ENCODE data around the gene COL1A1. TPM values are rescaled to one million over a fixed set of nuclear protein-coding genes. Genes with fewer than 3 reads are reported as not detected.

COL1A1 gene
- total and polyA plus RNA-seq, 2 of the 13 experiments (the other 11 are each of a cell fraction or from before 2014, with no cell fraction given) = 0.05 TPM; not detected in 1

DNA sequence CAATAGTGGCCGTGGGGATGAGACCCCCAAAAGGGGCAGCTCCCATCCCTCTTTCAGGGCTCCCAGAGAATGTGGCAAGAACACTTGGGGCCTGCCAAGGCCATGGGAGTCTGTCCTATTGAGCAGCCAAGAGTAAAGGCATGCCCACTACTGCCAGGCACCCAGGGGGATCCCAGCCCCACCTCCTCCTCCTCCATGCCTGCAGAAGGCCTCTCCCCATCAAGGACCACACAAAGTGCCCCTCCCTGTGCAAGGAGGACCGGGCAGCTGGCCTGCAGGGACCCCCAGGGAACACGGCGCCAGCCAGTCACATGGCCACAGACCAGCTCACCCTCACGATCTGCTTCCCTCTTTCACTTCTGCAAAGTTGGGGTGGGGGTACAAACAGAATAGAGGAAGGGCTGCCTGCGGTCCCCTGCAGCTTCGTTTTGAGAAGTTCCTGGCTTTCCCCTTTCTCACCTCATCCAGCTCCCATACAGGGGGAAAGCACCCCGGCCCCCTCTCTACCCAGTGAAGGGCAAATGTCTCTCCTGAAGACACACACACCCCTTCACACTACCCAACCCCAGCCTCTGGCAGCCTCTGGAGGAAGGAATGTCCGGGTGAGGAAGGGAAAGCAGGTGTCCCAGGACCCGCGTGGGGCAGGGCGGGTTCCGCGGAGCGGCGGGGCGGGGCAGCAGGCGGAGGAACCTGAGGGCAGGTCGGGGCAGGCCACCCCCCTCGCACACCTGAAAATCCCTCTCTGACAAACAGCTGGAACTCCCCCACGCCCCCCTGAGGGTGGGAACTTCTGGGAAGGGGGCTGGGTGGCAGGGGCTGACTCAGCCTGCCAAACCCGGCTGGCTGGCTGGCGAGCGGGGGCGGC lies 53.0 kb downstream of the COL1A1 start (continued):
- TF ChIP-seq, protein P1, sequence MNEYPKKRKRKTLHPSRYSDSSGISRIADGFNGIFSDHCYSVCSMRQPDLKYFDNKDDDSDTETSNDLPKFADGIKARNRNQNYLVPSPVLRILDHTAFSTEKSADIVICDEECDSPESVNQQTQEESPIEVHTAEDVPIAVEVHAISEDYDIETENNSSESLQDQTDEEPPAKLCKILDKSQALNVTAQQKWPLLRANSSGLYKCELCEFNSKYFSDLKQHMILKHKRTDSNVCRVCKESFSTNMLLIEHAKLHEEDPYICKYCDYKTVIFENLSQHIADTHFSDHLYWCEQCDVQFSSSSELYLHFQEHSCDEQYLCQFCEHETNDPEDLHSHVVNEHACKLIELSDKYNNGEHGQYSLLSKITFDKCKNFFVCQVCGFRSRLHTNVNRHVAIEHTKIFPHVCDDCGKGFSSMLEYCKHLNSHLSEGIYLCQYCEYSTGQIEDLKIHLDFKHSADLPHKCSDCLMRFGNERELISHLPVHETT (CRISPR knock-in tag; conservative IDR thresholded peaks at IDR 0.05) = no peak
- TF ChIP-seq STAG1 (CRISPR knock-in tag; IDR thresholded peaks at IDR 0.05) (0 out of 2 replicates have a peak, but pooled peaks have one; percentile 24), NFIB (CRISPR knock-in tag; IDR thresholded peaks at IDR 0.05; ENCODE audit: borderline replicate concordance) (no peak; the same call in 1 of the 2 replicates), TEAD3 (CRISPR knock-in tag; optimal IDR thresholded peaks at IDR 0.05; ENCODE audit: borderline replicate concordance) (peak; percentile 96), MIXL1 (CRISPR knock-in tag; IDR thresholded peaks at IDR 0.05) (no peak), ZNF883 (CRISPR knock-in tag; IDR thresholded peaks at IDR 0.05; ENCODE audit: not compliant biosample characterization) (peak; percentile 45), ZSCAN25 (CRISPR knock-in tag; IDR thresholded peaks at IDR 0.05) (no peak; the same call in 1 of the 2 replicates), MAFG (CRISPR knock-in tag; IDR thresholded peaks at IDR 0.05) (no peak), GABPB1 (CRISPR knock-in tag; IDR thresholded peaks at IDR 0.05) (no peak; the same call in 1 of the 2 replicates), ZNF24 (IDR thresholded peaks at IDR 0.05) (no peak)
- TF ChIP-seq, protein P2, sequence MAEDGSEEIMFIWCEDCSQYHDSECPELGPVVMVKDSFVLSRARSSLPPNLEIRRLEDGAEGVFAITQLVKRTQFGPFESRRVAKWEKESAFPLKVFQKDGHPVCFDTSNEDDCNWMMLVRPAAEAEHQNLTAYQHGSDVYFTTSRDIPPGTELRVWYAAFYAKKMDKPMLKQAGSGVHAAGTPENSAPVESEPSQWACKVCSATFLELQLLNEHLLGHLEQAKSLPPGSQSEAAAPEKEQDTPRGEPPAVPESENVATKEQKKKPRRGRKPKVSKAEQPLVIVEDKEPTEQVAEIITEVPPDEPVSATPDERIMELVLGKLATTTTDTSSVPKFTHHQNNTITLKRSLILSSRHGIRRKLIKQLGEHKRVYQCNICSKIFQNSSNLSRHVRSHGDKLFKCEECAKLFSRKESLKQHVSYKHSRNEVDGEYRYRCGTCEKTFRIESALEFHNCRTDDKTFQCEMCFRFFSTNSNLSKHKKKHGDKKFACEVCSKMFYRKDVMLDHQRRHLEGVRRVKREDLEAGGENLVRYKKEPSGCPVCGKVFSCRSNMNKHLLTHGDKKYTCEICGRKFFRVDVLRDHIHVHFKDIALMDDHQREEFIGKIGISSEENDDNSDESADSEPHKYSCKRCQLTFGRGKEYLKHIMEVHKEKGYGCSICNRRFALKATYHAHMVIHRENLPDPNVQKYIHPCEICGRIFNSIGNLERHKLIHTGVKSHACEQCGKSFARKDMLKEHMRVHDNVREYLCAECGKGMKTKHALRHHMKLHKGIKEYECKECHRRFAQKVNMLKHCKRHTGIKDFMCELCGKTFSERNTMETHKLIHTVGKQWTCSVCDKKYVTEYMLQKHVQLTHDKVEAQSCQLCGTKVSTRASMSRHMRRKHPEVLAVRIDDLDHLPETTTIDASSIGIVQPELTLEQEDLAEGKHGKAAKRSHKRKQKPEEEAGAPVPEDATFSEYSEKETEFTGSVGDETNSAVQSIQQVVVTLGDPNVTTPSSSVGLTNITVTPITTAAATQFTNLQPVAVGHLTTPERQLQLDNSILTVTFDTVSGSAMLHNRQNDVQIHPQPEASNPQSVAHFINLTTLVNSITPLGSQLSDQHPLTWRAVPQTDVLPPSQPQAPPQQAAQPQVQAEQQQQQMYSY (CRISPR knock-in tag; IDR thresholded peaks at IDR 0.05) = no peak
- TF ChIP-seq, protein P3, sequence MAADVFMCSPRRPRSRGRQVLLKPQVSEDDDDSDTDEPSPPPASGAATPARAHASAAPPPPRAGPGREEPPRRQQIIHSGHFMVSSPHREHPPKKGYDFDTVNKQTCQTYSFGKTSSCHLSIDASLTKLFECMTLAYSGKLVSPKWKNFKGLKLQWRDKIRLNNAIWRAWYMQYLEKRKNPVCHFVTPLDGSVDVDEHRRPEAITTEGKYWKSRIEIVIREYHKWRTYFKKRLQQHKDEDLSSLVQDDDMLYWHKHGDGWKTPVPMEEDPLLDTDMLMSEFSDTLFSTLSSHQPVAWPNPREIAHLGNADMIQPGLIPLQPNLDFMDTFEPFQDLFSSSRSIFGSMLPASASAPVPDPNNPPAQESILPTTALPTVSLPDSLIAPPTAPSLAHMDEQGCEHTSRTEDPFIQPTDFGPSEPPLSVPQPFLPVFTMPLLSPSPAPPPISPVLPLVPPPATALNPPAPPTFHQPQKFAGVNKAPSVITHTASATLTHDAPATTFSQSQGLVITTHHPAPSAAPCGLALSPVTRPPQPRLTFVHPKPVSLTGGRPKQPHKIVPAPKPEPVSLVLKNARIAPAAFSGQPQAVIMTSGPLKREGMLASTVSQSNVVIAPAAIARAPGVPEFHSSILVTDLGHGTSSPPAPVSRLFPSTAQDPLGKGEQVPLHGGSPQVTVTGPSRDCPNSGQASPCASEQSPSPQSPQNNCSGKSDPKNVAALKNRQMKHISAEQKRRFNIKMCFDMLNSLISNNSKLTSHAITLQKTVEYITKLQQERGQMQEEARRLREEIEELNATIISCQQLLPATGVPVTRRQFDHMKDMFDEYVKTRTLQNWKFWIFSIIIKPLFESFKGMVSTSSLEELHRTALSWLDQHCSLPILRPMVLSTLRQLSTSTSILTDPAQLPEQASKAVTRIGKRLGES (CRISPR knock-in tag; IDR thresholded peaks at IDR 0.05; ENCODE audit: borderline replicate concordance) = no peak
- TF ChIP-seq, protein P4, sequence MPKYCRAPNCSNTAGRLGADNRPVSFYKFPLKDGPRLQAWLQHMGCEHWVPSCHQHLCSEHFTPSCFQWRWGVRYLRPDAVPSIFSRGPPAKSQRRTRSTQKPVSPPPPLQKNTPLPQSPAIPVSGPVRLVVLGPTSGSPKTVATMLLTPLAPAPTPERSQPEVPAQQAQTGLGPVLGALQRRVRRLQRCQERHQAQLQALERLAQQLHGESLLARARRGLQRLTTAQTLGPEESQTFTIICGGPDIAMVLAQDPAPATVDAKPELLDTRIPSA (CRISPR knock-in tag; IDR thresholded peaks at IDR 0.05; ENCODE audit: borderline replicate concordance) = 0 out of 2 replicates have a peak, but pooled peaks have one; percentile 63
- TF ChIP-seq, protein P5, sequence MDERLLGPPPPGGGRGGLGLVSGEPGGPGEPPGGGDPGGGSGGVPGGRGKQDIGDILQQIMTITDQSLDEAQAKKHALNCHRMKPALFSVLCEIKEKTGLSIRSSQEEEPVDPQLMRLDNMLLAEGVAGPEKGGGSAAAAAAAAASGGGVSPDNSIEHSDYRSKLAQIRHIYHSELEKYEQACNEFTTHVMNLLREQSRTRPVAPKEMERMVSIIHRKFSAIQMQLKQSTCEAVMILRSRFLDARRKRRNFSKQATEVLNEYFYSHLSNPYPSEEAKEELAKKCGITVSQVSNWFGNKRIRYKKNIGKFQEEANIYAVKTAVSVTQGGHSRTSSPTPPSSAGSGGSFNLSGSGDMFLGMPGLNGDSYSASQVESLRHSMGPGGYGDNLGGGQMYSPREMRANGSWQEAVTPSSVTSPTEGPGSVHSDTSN (CRISPR knock-in tag; IDR thresholded peaks at IDR 0.05) = no peak
- TF ChIP-seq, protein P6, sequence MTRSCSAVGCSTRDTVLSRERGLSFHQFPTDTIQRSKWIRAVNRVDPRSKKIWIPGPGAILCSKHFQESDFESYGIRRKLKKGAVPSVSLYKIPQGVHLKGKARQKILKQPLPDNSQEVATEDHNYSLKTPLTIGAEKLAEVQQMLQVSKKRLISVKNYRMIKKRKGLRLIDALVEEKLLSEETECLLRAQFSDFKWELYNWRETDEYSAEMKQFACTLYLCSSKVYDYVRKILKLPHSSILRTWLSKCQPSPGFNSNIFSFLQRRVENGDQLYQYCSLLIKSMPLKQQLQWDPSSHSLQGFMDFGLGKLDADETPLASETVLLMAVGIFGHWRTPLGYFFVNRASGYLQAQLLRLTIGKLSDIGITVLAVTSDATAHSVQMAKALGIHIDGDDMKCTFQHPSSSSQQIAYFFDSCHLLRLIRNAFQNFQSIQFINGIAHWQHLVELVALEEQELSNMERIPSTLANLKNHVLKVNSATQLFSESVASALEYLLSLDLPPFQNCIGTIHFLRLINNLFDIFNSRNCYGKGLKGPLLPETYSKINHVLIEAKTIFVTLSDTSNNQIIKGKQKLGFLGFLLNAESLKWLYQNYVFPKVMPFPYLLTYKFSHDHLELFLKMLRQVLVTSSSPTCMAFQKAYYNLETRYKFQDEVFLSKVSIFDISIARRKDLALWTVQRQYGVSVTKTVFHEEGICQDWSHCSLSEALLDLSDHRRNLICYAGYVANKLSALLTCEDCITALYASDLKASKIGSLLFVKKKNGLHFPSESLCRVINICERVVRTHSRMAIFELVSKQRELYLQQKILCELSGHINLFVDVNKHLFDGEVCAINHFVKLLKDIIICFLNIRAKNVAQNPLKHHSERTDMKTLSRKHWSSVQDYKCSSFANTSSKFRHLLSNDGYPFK (CRISPR knock-in tag; IDR thresholded peaks at IDR 0.05; ENCODE audit: borderline replicate concordance) = no peak
